ENCODE measurements around the gene SAMD4B.

- TF ChIP-seq CTCF (IDR thresholded peaks at IDR 0.05) (no peak), POLR2A (IDR thresholded peaks at IDR 0.05) (no peak), EP300 (IDR thresholded peaks at IDR 0.05) (no peak)
These were observed 57.4 kb downstream of the SAMD4B start for GRCh38 chr19:39399668-39400050.
